Measurements from ENCODE around the gene PTPRN2. TPM values are rescaled to one million over a fixed set of nuclear protein-coding genes. Genes with fewer than 3 reads are reported as not detected.

PTPRN2 gene
- total RNA-seq, 1 experiment from 2014 or later = 0.11 TPM

DNA sequence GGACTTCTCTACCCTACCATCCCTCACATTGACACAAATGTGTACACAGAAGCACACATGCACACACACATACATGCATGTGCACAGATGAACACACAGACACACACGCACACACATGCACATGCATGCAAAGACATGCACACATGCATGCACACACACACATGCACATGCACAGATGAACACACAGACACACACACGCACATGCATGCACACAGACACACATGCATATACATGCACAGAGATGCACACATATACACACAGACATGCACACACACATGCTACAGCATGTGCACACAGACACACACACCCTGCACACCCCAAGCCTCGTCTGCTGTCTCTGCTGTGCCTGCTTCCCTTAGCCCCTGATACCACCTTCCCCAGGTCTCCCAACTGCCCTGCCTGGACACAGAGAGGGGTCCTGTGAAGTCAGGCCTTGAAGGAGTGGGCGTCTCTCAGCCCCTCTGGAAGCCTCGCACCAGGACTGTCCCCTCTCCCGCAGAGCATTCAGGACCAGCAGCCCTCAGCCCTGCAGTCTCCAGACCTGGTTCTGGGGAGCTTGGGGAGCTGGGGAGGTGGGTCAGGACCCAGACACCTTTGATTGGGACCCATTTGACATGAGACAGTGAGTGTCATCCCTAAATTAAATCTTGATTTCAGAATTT, 1069.0 kb downstream of the PTPRN2 start:
- Histone ChIP-seq H3K36me3 (ENCODE audit: insufficient read depth, low read length, poor library complexity, severe bottlenecking) (no peaks in the 10 kb centered on the region), H3K9me3 (ENCODE audit: low read depth, low read length, poor library complexity, severe bottlenecking) (no peaks in the 10 kb centered on the region), H3K27me3 (replicated peaks; ENCODE audit: insufficient read depth, low read depth, low read length, poor library complexity) (peaks cover 20% of the 10 kb centered on the region), H3K4me3 (ENCODE audit: low read depth, low read length, poor library complexity, severe bottlenecking) (no peak overlapping the region), H3K4me1 (ENCODE audit: insufficient read depth, low read length, poor library complexity, severe bottlenecking) (no peaks in the 10 kb centered on the region), H3K27ac (ENCODE audit: low read depth, low read length, poor library complexity, severe bottlenecking) (no peak overlapping the region)
- no peak for DNase-seq (ENCODE audit: low spot score)
- TF ChIP-seq EZH2 (IDR thresholded peaks at IDR 0.05; ENCODE audit: borderline replicate concordance, low read depth, low read length, poor library complexity, severe bottlenecking) = no peak
- TF ChIP-seq, protein P1, sequence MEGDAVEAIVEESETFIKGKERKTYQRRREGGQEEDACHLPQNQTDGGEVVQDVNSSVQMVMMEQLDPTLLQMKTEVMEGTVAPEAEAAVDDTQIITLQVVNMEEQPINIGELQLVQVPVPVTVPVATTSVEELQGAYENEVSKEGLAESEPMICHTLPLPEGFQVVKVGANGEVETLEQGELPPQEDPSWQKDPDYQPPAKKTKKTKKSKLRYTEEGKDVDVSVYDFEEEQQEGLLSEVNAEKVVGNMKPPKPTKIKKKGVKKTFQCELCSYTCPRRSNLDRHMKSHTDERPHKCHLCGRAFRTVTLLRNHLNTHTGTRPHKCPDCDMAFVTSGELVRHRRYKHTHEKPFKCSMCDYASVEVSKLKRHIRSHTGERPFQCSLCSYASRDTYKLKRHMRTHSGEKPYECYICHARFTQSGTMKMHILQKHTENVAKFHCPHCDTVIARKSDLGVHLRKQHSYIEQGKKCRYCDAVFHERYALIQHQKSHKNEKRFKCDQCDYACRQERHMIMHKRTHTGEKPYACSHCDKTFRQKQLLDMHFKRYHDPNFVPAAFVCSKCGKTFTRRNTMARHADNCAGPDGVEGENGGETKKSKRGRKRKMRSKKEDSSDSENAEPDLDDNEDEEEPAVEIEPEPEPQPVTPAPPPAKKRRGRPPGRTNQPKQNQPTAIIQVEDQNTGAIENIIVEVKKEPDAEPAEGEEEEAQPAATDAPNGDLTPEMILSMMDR (conservative IDR thresholded peaks at IDR 0.05; ENCODE audit: low read depth, low read length) = no peak
- POLR2A ChIA-PET (ENCODE audit: low non-redundant PET) = interaction anchor here (0.5 kb wide), 1 partner anchor 701 kb away, joined by 3 read pairs; no protein-coding TSS in a partner anchor
- CTCF ChIA-PET = no interaction called here
- intact Hi-C loops (cut with micrococcal nuclease; ENCODE audit: unreplicated experiment) = no loop called here
- no TSS peak for BruUV-seq (replicated peaks)

DNA sequence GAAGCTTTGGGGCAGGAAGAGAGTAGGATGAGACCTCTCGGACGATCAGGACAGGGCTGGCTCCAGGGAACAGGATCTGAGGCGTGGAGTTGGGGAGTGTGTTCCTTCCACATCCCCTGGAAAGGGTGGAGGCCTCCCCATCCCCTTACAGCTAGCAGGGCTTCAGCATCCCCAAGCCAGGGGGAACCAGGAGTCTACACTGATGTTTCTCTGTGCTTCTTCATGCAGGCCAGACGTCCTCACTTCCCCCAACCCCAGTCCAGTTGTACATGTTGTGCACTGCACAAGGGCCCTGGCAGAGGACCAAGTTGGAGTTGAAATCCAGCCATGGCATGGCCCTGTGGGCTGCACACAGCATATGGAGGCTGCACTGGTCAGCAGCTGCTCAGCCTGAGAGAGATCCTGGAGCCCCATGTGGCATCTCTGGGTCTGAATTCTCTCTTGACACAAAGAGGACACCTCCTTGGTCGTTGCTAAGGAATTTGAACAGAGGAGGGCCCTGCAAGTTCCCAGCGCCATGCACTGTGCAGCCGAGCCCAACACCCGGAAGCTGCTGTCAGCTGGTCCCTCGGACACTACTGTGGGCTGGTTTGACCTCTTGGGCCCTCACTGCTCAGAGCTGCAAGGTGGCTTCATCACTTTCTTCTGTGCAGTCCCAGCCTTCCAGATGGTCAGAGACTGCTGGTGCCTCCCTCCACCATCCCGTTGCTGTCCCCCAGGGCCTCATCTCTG, 1069.7 kb downstream of the PTPRN2 start:
- Histone ChIP-seq H3K36me3 (ENCODE audit: insufficient read depth, low read length, poor library complexity, severe bottlenecking) (no peaks in the 10 kb centered on the region), H3K4me1 (ENCODE audit: insufficient read depth, low read length, poor library complexity, severe bottlenecking) (no peaks in the 10 kb centered on the region), H3K4me3 (ENCODE audit: low read depth, low read length, poor library complexity, severe bottlenecking) (no peak overlapping the region), H3K27me3 (replicated peaks; ENCODE audit: insufficient read depth, low read depth, low read length, poor library complexity) (peaks cover 20% of the 10 kb centered on the region), H3K9me3 (ENCODE audit: low read depth, low read length, poor library complexity, severe bottlenecking) (no peaks in the 10 kb centered on the region), H3K27ac (ENCODE audit: low read depth, low read length, poor library complexity, severe bottlenecking) (no peak overlapping the region)
- DNase-seq (ENCODE audit: low spot score) = no peak
- no TSS peak for BruUV-seq (replicated peaks)
- intact Hi-C loops (cut with micrococcal nuclease; ENCODE audit: unreplicated experiment) = no loop called here
- ChIA-PET POLR2A (ENCODE audit: low non-redundant PET) (no interaction called here), CTCF (no interaction called here)
- TF ChIP-seq EZH2 (IDR thresholded peaks at IDR 0.05; ENCODE audit: borderline replicate concordance, low read depth, low read length, poor library complexity, severe bottlenecking) = no peak
- TF ChIP-seq, protein P1 (conservative IDR thresholded peaks at IDR 0.05; ENCODE audit: low read depth, low read length) = no peak

DNA sequence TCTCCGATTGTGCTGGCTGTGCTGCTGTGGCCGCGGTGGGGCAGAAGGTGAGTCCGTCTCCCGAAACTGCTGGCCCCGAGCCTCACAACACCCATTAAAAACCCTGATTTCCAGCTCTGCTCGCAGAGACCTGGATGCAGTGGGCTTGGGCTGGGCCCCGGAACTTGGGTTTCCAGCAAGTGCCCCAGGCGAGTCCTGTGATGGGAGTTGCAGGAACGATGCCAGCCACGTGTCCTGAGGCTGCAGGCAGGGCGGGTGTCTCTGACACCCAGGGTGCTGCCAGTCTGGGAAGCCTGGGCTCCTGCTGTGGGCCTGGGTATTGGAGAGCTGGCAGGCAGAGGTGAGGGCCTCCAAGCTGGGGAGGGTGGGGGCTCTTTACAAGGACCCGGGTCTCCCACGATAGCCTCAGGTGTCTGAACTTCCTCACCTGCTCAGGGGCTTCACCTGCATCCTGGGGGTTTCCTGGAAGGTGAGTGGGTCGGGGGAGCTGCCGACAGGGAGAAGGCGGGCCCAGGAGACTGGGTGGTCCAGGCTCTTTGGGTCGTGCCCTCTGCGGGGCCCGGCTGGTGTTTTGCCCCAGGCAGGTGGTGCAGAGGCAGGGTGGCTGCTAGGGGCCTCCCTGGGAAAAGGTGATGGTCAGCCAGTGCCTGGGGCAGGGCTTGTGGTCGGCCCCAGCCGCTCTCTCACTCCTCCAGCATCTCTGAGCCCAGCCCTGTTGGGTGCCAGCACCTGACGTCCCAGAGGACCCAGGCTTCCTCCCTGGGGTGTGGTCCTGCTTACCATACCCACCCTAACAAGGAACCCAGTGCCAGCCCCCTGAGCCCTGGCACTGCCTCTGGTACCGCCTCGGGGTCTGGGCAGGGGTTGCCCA, 1070.5 kb downstream of the PTPRN2 start:
- ChIA-PET POLR2A (ENCODE audit: low non-redundant PET) (no interaction called here), CTCF (no interaction called here)

More for the DNA sequence above, 1070.5 kb downstream of the PTPRN2 start:
- intact Hi-C loops (cut with micrococcal nuclease; ENCODE audit: unreplicated experiment) = no loop called here
- Histone ChIP-seq H3K27ac (ENCODE audit: low read depth, low read length, poor library complexity, severe bottlenecking) (no peak overlapping the region), H3K36me3 (ENCODE audit: insufficient read depth, low read length, poor library complexity, severe bottlenecking) (no peaks in the 10 kb centered on the region), H3K9me3 (ENCODE audit: low read depth, low read length, poor library complexity, severe bottlenecking) (no peaks in the 10 kb centered on the region), H3K4me1 (ENCODE audit: insufficient read depth, low read length, poor library complexity, severe bottlenecking) (no peaks in the 10 kb centered on the region), H3K27me3 (replicated peaks; ENCODE audit: insufficient read depth, low read depth, low read length, poor library complexity) (peaks cover 20% of the 10 kb centered on the region), H3K4me3 (ENCODE audit: low read depth, low read length, poor library complexity, severe bottlenecking) (no peak overlapping the region)
- DNase-seq (ENCODE audit: low spot score) = no peak
- TF ChIP-seq, protein P1 (conservative IDR thresholded peaks at IDR 0.05; ENCODE audit: low read depth, low read length) = no peak
- no peak for TF ChIP-seq EZH2 (IDR thresholded peaks at IDR 0.05; ENCODE audit: borderline replicate concordance, low read depth, low read length, poor library complexity, severe bottlenecking)
- BruUV-seq (replicated peaks) = no TSS peak

All from A673 (cell line).